Measurements from ENCODE around the gene ITM2A.

The ITM2A gene

DNA sequence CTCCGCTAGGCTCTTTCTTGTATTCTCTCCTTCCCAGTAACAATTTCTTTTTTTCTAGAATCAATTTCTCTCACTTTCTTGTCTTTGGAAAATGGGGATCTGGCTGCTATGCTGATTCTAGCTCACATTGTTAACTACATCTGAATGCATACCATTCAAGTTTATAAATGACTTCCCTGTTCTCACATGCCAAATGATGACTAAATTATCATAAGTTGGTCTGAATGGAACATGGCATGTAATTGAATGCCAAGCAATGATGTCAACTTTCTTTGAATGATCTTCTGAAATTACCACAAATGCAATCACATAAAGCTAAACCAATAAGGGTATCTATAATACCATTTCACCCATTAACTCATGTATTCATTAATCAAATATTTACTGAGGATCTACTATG is 2.7 kb upstream of the ITM2A start:
- Histone ChIP-seq H3K9ac (ENCODE audit: low read length) (no peak overlapping the region), H3K9me3 (ENCODE audit: control insufficient read depth, low read length) (peaks cover 6% of the 10 kb centered on the region), H3K4me3 (ENCODE audit: low read length) (no peak overlapping the region), H3K4me1 (ENCODE audit: control insufficient read depth, insufficient read depth, low read length) (no peaks in the 10 kb centered on the region), H3K36me3 (ENCODE audit: control insufficient read depth, insufficient read depth, low read length, severe bottlenecking) (no peaks in the 10 kb centered on the region), H3K27me3 (replicated peaks; ENCODE audit: control insufficient read depth, insufficient read depth, low read length) (peaks cover 11% of the 10 kb centered on the region)
- no peak for DNase-seq (ENCODE audit: low read depth)

DNA sequence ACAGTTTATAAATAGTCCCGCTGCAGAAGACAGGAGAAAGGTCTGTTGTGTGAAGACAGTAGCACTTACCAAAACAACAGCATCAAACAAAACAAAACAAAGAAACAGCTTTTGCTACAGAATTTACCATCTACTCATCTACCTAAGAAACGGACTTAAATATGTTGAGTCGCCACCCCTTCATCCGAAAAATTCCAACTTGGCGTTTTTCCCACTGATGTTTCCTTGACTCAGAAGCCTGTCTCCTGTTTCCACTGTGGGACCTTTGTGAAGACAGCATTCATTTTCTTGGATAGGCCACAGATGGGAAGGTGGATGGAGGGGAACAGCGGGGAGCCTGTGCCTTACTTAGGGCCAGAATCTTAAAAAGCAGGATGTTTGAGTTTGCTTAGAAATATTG is 1.3 kb upstream of the ITM2A start:
- no peaks in the 10 kb centered on the region for H3K4me1 ChIP-seq (ENCODE audit: control insufficient read depth, insufficient read depth, low read length)
- H3K9ac ChIP-seq (ENCODE audit: low read length): no peak overlapping the region
- peaks cover 3% of the 10 kb centered on the region for H3K9me3 ChIP-seq (ENCODE audit: control insufficient read depth, low read length)
- no peak overlapping the region for H3K4me3 ChIP-seq (ENCODE audit: low read length)
- H3K36me3 ChIP-seq (ENCODE audit: control insufficient read depth, insufficient read depth, low read length, severe bottlenecking): no peaks in the 10 kb centered on the region
- DNase-seq (ENCODE audit: low read depth): no peak
- H3K27me3 ChIP-seq (replicated peaks; ENCODE audit: control insufficient read depth, insufficient read depth, low read length): peaks cover 11% of the 10 kb centered on the region

DNA sequence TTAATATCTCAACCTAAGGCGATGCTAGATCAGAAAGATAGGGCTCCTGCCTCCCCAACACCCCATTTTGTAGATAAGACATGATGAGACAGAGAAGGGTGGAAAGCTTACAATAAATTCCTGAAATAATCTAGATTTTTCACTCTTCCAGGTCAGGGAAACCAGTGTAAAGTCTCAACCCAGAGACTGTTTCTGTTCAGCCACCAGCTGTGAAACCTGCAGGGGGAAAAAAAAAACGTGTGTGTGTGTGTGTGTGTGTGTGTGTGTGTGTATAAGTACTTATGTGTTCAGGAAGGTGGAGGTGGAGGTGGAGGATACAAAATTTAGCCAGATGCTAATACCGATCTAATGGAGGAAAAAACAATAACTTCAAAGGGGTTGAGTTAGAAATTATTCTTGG is 773 bp upstream of the ITM2A start:
- Histone ChIP-seq H3K36me3 (ENCODE audit: control insufficient read depth, insufficient read depth, low read length, severe bottlenecking) (no peaks in the 10 kb centered on the region), H3K4me3 (ENCODE audit: low read length) (no peak overlapping the region), H3K27me3 (replicated peaks; ENCODE audit: control insufficient read depth, insufficient read depth, low read length) (peaks cover 11% of the 10 kb centered on the region)

DNA sequence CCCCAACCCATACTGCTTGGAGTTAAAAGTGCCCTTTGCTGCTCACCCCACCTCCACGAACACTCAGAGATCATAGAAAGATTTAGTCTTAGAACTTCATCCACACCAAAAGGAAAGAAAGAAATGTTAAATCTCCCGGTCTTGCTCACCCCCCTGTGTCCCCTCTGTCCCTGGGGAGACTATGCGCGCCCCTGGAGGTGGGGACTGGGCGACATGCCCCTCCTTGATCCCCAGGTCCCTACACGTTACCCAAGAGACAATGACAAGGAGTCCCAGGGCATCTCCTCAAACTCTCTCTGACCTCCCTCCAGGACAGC is 620 bp downstream of the ITM2A start:
- H3K36me3 ChIP-seq (ENCODE audit: control insufficient read depth, insufficient read depth, low read length, severe bottlenecking): no peaks in the 10 kb centered on the region
- H3K4me3 ChIP-seq (ENCODE audit: low read length): peak overlapping the region; percentile 74
- H3K9ac ChIP-seq (ENCODE audit: low read length): no peak overlapping the region
- peaks cover 3% of the 10 kb centered on the region for H3K9me3 ChIP-seq (ENCODE audit: control insufficient read depth, low read length)
- H3K27me3 ChIP-seq (replicated peaks; ENCODE audit: control insufficient read depth, insufficient read depth, low read length): peaks cover 8% of the 10 kb centered on the region
- H3K4me1 ChIP-seq (ENCODE audit: control insufficient read depth, insufficient read depth, low read length): no peaks in the 10 kb centered on the region
- DNase-seq (ENCODE audit: low read depth): no peak

More for the DNA sequence above, 773 bp upstream of the ITM2A start:
- H3K4me1 ChIP-seq (ENCODE audit: control insufficient read depth, insufficient read depth, low read length): no peaks in the 10 kb centered on the region
- DNase-seq (ENCODE audit: low read depth): no peak
- peaks cover 3% of the 10 kb centered on the region for H3K9me3 ChIP-seq (ENCODE audit: control insufficient read depth, low read length)
- H3K9ac ChIP-seq (ENCODE audit: low read length): no peak overlapping the region

DNA sequence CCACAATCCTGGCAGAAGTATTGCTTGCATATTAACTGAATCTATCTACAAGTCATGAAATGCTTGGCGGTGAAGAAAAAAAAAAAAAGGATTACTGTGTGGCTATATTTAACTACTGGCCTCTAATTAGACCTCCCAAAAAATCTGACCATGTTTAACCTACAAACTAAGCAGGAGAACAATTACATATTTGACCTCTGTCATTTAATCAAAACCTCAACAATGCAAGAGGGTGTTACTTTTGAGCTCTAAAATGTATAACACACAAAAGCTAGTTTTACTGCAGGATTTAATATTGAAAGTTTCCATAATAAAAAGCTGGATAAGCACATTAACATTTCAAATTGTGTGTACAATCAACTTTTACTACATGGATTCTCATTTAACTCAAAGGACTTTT is 1.5 kb downstream of the ITM2A start:
- Histone ChIP-seq H3K4me3 (ENCODE audit: low read length) (no peak overlapping the region), H3K9me3 (ENCODE audit: control insufficient read depth, low read length) (peaks cover 3% of the 10 kb centered on the region)

DNA sequence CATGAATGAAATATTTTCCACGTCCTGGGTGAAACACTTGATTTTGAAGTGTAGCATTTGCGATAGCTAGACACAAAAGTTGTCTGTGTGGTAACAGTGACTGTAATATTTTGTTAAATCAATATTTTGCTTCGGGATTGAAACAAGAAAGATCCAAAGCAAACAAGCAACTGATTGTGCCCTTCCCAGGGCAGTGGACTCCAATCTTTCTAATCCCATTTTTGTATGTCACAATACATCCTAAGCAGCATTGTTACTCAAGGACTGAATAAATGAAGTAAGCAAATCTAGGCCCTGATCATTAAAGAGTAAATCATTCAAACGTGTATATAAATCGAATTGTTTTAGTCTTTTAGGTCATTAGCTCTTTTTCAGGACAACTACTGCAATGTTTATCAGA is 2.8 kb downstream of the ITM2A start:
- no peaks in the 10 kb centered on the region for H3K9me3 ChIP-seq (ENCODE audit: control insufficient read depth, low read length)
- no peak for DNase-seq (ENCODE audit: low read depth)
- no peak overlapping the region for H3K9ac ChIP-seq (ENCODE audit: low read length)
- no peaks in the 10 kb centered on the region for H3K36me3 ChIP-seq (ENCODE audit: control insufficient read depth, insufficient read depth, low read length, severe bottlenecking)
- H3K4me1 ChIP-seq (ENCODE audit: control insufficient read depth, insufficient read depth, low read length): no peaks in the 10 kb centered on the region
- H3K4me3 ChIP-seq (ENCODE audit: low read length): no peak overlapping the region
- H3K27me3 ChIP-seq (replicated peaks; ENCODE audit: control insufficient read depth, insufficient read depth, low read length): peaks cover 11% of the 10 kb centered on the region

More for the DNA sequence above, 1.5 kb downstream of the ITM2A start:
- Histone ChIP-seq H3K4me1 (ENCODE audit: control insufficient read depth, insufficient read depth, low read length) (no peaks in the 10 kb centered on the region), H3K27me3 (replicated peaks; ENCODE audit: control insufficient read depth, insufficient read depth, low read length) (peaks cover 11% of the 10 kb centered on the region), H3K36me3 (ENCODE audit: control insufficient read depth, insufficient read depth, low read length, severe bottlenecking) (no peaks in the 10 kb centered on the region), H3K9ac (ENCODE audit: low read length) (no peak overlapping the region)
- DNase-seq (ENCODE audit: low read depth): no peak

DNA sequence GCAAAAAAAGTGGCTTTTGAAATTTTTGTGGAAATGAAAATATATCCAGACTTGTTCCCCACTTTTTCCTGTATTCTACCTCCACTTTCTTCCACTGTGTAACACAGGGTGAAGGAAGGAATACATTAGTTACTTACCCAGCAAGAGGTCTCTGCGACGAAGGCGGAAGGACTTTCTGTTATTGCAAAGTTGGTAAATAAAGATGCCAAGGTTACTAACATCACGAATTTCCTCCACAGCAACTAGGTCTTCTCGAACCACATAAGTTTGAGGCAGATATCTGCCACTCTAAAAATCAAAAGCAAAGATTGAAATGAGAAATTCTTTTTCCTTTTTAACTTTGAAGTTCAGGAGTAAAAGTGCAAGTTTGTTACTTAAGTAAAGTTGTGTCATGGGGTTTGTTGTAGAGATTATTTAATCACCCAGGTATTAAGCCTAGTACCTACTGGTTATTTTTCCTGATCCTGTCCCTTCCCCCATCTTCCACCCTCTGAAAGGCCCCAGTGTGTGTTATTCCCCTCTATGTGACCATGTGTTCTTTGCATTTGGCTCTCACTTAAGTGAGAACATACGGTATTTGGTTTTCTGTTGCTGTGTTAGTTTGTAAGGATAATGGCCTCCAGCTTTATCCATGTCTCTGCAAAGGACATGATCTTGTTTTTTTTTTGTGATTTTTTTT is 5.8 kb downstream of the ITM2A start:
- DNase-seq (ENCODE audit: low read depth): no peak
- no peak overlapping the region for H3K4me3 ChIP-seq (ENCODE audit: low read length)
- H3K27me3 ChIP-seq (replicated peaks; ENCODE audit: control insufficient read depth, insufficient read depth, low read length): peaks cover 3% of the 10 kb centered on the region
- H3K9me3 ChIP-seq (ENCODE audit: control insufficient read depth, low read length): no peaks in the 10 kb centered on the region
- no peaks in the 10 kb centered on the region for H3K36me3 ChIP-seq (ENCODE audit: control insufficient read depth, insufficient read depth, low read length, severe bottlenecking)
- H3K9ac ChIP-seq (ENCODE audit: low read length): no peak overlapping the region
- H3K4me1 ChIP-seq (ENCODE audit: control insufficient read depth, insufficient read depth, low read length): no peaks in the 10 kb centered on the region

DNA sequence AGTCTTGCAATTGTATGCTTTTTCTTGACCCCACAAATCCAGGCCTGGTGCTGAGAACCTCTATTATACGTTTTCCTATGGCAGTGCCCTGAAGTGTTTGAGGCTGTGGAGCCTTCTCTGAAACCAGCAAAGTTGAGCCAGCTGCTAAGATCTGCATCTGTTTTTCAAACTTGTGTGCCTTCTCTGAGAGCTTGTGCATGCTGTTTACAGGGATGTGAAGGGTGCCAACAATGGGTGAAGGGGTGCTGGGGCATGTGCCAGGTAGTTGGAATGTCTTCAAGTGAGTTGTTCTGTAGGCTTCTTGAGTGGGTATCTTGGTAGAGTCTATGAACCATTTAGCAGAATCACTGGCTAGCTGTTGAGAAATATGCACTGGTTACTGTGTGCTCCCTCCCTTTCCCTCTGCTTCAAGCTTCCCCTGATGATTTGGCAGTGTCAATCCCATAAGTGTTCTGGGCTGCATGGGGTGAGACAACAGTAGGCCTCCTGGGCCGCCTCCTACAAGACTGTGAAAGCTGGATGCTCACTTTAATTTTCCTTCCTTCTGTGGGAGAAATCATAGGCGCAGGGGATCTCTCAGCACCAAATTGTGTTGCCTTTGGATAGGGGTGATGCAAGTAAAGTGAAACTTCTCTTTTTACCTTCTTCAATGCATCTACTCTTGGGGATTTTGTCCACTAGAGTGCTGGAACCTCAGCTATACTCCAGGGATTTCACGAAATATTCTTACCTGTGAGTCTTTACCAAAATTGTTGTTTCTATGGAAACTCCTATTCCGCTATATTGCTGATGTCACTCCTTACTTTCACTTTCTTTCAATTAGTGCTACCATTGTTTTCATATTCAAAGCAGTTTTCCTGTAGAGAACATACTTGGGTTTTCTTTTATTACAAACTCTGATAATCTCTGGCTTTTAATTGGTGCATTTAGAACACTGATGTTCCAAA is 30.0 kb downstream of the ITM2A start:
- Histone ChIP-seq H3K36me3 (ENCODE audit: control insufficient read depth, insufficient read depth, low read length, severe bottlenecking) (no peaks in the 10 kb centered on the region), H3K27me3 (replicated peaks; ENCODE audit: control insufficient read depth, insufficient read depth, low read length) (peaks cover 5% of the 10 kb centered on the region), H3K4me3 (ENCODE audit: low read length) (no peak overlapping the region), H3K4me1 (ENCODE audit: control insufficient read depth, insufficient read depth, low read length) (no peaks in the 10 kb centered on the region), H3K9me3 (ENCODE audit: control insufficient read depth, low read length) (no peaks in the 10 kb centered on the region), H3K9ac (ENCODE audit: low read length) (no peak overlapping the region)
- no peak for DNase-seq (ENCODE audit: low read depth)

DNA sequence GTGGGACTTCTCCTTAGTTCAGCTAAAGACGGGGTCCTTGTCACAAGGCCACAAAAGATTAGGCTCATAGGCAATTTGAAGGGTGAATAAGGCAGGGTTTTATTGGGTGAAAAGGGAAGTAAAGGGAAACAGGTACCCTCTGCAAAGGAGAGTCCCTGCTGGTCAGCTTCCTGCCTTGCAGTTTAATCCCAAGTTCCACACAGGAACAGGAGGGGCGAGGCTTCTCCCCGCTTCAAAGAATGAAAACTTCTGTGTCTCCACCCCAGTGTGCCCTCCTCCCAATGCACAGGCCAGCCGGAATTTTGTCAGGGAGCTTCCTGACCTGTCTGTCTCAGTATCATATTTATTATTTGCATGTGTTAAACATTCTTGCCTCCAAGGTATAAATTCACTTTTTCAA is 37.1 kb downstream of the ITM2A start:
- H3K4me3 ChIP-seq (ENCODE audit: low read length): no peak overlapping the region
- H3K27me3 ChIP-seq (replicated peaks; ENCODE audit: control insufficient read depth, insufficient read depth, low read length): no peaks in the 10 kb centered on the region
- no peak overlapping the region for H3K9ac ChIP-seq (ENCODE audit: low read length)
- no peaks in the 10 kb centered on the region for H3K36me3 ChIP-seq (ENCODE audit: control insufficient read depth, insufficient read depth, low read length, severe bottlenecking)
- H3K4me1 ChIP-seq (ENCODE audit: control insufficient read depth, insufficient read depth, low read length): no peaks in the 10 kb centered on the region
- no peak for DNase-seq (ENCODE audit: low read depth)
- H3K9me3 ChIP-seq (ENCODE audit: control insufficient read depth, low read length): no peaks in the 10 kb centered on the region

DNA sequence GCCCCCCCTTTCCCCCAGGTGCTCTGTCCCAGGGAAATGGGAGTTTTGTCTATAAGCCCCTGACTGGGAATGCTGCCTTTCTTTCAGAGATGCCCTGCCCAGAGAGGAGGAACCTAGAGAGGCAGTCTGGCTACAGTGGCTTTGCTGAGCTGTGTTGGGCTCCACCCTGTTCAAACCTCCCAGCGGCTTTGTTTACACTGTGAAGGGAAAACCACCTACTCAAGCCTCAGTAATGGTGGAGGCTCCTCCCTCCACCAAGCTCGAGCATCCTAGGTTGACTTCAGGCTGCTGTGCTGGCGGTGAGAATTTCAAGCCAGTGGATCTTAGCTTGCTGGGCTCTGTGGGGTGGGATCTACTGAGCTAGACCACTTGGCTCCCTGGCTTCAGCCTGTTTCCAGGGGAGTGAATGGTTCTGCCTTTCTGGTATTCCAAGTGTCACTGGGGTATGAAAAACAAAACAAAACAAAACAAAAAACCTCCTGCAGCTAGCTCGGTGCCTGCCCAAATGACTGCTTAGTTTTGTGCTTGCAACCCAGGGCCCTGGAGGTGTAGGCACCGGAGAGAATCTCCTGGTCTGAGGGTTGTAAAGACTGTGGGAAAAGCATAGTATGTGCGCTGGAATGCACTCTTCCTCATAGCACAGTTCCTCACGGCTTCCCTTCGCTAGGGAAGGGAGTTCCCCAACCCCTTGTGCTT is 41.7 kb downstream of the ITM2A start:
- Histone ChIP-seq H3K4me3 (ENCODE audit: low read length) (no peak overlapping the region), H3K9ac (ENCODE audit: low read length) (no peak overlapping the region), H3K4me1 (ENCODE audit: control insufficient read depth, insufficient read depth, low read length) (no peaks in the 10 kb centered on the region), H3K9me3 (ENCODE audit: control insufficient read depth, low read length) (no peaks in the 10 kb centered on the region), H3K27me3 (replicated peaks; ENCODE audit: control insufficient read depth, insufficient read depth, low read length) (no peaks in the 10 kb centered on the region), H3K36me3 (ENCODE audit: control insufficient read depth, insufficient read depth, low read length, severe bottlenecking) (no peaks in the 10 kb centered on the region)
- DNase-seq (ENCODE audit: low read depth): no peak
